ENCODE data around the gene PPA1.

PPA1 gene

DNA sequence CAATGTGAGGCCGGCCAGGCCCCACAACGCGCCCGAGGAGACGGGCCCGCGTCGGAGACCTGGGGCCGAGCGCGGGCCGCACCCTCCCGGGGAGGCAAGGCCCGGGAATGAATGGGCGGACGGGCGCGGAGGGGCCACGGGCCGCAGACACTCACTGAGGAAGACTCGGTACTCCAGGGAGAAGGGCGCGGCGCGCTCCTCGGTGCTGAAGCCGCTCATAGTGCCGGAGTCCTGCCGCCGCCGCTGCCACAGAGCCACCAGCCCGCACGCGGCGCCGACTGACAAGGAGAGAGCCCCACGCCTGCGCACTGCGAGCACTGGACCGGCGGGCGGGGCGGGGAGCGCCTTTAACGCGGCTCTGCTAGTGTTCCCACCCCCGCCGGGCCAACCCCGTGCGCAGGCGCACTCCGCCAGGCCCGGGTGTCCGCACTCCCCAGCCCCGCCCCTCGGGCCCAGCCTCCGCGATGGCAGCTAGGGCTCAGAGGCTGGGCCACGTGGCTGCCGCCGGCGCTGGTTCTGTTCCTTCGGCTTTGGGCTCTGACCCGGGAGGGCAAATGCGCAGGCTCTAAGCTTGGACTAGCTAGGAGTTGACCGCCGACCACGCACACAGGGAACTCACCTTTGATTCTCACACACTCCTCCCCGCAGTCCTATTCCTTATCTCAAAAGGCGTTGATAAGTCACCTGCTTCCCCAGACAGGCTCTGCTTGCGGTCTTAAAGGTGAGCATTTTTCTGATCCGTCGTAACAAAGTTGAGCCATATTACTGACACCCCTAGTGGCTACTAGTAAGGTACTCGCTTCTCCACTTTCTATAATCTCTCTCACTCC, at the start of gene PPA1:
Gene PPA1, minus strand, starts transcription at position 321 of the 830 bp plus-strand sequence. Its CDS starts 102 bp downstream, at position 219.
- Mint-ChIP-seq H3K27ac (peak within 1 kb of the TSS; percentile 95), H3K4me1 (peaks cover 3% of the 10 kb centered on the region), H3K27me3 (no peaks in the 10 kb centered on the region), H3K36me3 (no peaks in the 10 kb centered on the region), H3K9me3 (no peaks in the 10 kb centered on the region), H3K4me3 (peak within 1 kb of the TSS; percentile 95)
- ATAC-seq (ENCODE audit: low read depth): peak; percentile 93
- DNase-seq (ENCODE audit: low spot score in 2 of 2): peak; percentile 98 to 100

- ATAC-seq (ENCODE audit: low read depth): no peak
- Mint-ChIP-seq H3K4me1 (peaks cover 2% of the 10 kb centered on the region), H3K27ac (no peak overlapping the region), H3K4me3 (no peak overlapping the region), H3K9me3 (no peaks in the 10 kb centered on the region), H3K27me3 (peaks cover 22% of the 10 kb centered on the region), H3K36me3 (no peaks in the 10 kb centered on the region)
- no peak for DNase-seq (ENCODE audit: low spot score in 2 of 2)
Observed at GRCh38 chr10:70281609-70282008, 48.4 kb upstream of the PPA1 start.

DNA sequence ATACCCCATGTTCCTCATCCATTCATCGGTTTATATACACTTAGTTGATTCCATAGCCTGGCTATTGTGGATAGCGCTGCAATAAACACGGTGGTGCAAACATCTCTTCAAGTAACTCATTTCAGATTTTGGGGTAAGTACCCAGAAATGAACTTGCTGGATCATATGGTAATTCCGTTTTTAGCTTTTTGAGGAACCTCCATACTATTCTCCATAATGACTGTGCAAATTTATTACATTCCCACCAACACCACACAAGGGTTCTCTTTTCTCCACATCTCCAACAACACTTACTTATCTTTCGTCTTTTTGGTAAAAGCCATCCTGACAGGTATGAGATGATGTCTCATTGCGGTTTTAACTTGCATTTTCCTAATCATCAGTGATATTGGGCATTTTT, 46.9 kb upstream of the PPA1 start:
- H3K36me3 Mint-ChIP-seq: no peaks in the 10 kb centered on the region
- no peak overlapping the region for H3K27ac Mint-ChIP-seq
- H3K4me1 Mint-ChIP-seq: peaks cover 2% of the 10 kb centered on the region
- DNase-seq (ENCODE audit: low spot score in 2 of 2): no peak
- peaks cover 13% of the 10 kb centered on the region for H3K27me3 Mint-ChIP-seq
- no peaks in the 10 kb centered on the region for H3K9me3 Mint-ChIP-seq
- no peak for ATAC-seq (ENCODE audit: low read depth)
- H3K4me3 Mint-ChIP-seq: no peak overlapping the region

- no peak for ATAC-seq (ENCODE audit: low read depth)
- H3K4me3 Mint-ChIP-seq: no peak overlapping the region
- H3K36me3 Mint-ChIP-seq: no peaks in the 10 kb centered on the region
- no peak for DNase-seq (ENCODE audit: low spot score in 2 of 2)
- no peaks in the 10 kb centered on the region for H3K27me3 Mint-ChIP-seq
- no peak overlapping the region for H3K27ac Mint-ChIP-seq
- no peaks in the 10 kb centered on the region for H3K9me3 Mint-ChIP-seq
- H3K4me1 Mint-ChIP-seq: peaks cover 5% of the 10 kb centered on the region
Observed at GRCh38 chr10:70277396-70278030, 44.3 kb upstream of the PPA1 start.

DNA sequence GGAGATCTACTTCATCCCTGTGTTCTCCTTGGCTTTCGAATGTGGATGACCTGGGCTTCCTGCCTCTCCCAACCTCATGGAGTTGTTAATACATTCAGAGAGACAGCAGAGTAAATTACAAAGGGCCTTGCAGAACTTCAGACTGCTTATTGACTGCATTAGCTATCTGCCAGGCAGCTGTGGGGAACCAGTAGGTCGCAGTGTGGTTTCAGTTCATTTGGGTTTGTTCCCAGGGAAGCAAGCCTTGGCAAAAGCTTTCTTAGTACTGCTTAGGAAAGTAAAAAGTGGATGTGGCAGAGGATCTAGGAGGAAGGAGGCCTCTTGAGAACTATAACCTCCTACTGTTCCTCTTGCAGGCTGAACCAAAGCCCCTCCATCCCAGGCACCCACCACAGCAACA, 41.4 kb upstream of the PPA1 start:
- H3K27ac Mint-ChIP-seq: peak overlapping the region; percentile 35
- H3K36me3 Mint-ChIP-seq: no peaks in the 10 kb centered on the region
- peaks cover 6% of the 10 kb centered on the region for H3K4me1 Mint-ChIP-seq
- ATAC-seq (ENCODE audit: low read depth) (no peak), DNase-seq (ENCODE audit: low spot score in 2 of 2) (no peak)
- H3K4me3 Mint-ChIP-seq: no peak overlapping the region
- no peaks in the 10 kb centered on the region for H3K9me3 Mint-ChIP-seq
- H3K27me3 Mint-ChIP-seq: peaks cover 3% of the 10 kb centered on the region

DNA sequence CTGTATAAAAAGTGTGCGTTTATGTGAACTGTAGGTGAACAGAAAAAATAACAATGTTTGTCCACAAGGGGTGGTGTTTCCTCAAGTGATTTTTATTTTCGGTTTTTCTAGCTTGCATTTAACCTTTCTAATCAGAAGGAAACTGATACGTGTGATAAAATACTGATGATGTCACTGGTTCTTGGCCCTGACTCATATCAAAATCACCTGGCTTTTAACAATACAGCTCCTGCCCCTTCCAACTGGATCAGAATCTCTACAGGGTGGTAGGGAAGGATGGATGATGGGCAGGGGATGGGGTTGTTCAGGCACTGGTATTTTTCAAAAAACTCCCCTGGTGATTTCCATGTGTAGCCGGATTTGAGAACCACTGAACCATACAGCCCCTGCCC, 39.7 kb upstream of the PPA1 start:
- peaks cover 6% of the 10 kb centered on the region for H3K4me1 Mint-ChIP-seq
- H3K27me3 Mint-ChIP-seq: peaks cover 4% of the 10 kb centered on the region
- ATAC-seq (ENCODE audit: low read depth): peak; percentile 89
- peak overlapping the region; percentile 5 for H3K4me3 Mint-ChIP-seq
- peak in 1 of 2 donors; percentile 9 for DNase-seq (ENCODE audit: low spot score in 2 of 2)
- no peak overlapping the region for H3K27ac Mint-ChIP-seq
- no peaks in the 10 kb centered on the region for H3K9me3 Mint-ChIP-seq
- no peaks in the 10 kb centered on the region for H3K36me3 Mint-ChIP-seq

DNA sequence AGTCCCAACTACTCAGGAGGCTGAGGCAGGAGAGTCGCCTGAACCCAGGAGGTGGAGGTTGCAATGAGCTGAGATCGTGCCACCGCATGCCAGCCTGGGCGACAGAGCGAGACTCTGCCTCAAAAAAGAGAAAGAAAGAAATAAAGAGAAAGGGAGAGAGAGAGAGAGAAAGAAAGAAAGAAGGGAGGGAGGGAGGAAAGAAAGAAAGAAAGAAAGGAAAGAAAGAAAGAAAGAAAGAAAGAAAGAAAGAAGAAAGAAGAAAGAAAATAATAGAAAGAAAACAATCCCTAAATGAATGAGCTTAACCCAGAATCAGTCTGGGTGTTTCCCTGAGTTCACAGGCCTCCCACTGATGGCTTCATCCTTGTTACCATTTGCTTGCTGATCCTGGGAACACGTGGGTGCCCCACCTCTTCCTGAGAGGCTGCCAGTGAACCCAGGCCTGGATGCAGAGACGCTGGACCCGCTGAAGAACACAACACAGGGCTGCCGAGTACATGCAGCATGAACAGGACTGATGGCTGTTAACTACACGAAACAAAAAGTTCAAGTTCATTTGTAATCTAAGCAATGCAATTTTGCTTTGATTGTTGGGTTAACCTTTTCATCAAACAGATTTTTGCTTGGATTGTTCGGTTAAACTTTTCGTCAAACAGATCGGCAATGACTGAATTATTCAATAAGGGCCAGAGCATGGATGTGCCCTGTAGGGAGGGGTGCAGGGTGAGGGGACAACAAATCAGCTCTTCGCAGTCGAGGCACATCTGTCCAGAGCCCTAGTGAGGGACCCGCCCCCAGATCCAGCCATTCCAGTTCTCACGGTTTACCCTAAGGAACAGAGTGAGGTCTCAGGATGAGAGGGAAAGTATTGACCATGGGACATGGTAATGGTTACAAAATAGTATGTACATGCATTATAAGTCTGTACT, 39.0 kb upstream of the PPA1 start:
- no peak for DNase-seq (ENCODE audit: low spot score in 2 of 2)
- Mint-ChIP-seq H3K4me1 (peaks cover 6% of the 10 kb centered on the region), H3K4me3 (no peak overlapping the region), H3K27ac (no peak overlapping the region), H3K36me3 (no peaks in the 10 kb centered on the region), H3K9me3 (no peaks in the 10 kb centered on the region), H3K27me3 (peaks cover 4% of the 10 kb centered on the region)
- ATAC-seq (ENCODE audit: low read depth): peak; percentile 5

- ATAC-seq (ENCODE audit: low read depth): no peak
- Mint-ChIP-seq H3K4me3 (no peak overlapping the region), H3K9me3 (no peaks in the 10 kb centered on the region), H3K4me1 (peaks cover 6% of the 10 kb centered on the region), H3K27ac (no peak overlapping the region), H3K36me3 (no peaks in the 10 kb centered on the region), H3K27me3 (peaks cover 7% of the 10 kb centered on the region)
- DNase-seq (ENCODE audit: low spot score in 2 of 2): no peak
Observed at GRCh38 chr10:70270952-70271351, 37.7 kb upstream of the PPA1 start.

DNA sequence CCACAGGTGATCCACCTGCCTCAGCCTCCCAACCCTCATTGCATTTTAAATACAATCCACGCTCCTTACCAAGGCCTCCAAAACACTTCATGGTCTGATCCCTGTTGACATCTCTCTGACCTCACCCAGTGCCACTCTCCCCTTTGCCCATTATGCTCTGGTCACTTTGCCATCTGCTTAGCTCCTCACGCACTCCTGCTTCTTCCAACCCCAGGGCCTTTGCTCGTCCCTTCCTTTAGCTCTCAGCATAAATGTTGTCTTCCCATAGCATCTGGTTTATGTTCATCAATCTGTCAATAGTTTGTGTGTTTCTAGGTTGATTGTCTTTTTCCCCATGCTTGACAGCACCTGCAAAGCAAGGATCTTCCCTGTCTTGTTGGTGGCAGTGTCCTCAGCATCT, 36.5 kb upstream of the PPA1 start:
- Mint-ChIP-seq H3K27ac (no peak overlapping the region), H3K36me3 (no peaks in the 10 kb centered on the region), H3K4me1 (peaks cover 6% of the 10 kb centered on the region), H3K27me3 (peaks cover 9% of the 10 kb centered on the region), H3K9me3 (no peaks in the 10 kb centered on the region), H3K4me3 (no peak overlapping the region)
- DNase-seq (ENCODE audit: low spot score in 2 of 2) (no peak), ATAC-seq (ENCODE audit: low read depth) (no peak)

DNA sequence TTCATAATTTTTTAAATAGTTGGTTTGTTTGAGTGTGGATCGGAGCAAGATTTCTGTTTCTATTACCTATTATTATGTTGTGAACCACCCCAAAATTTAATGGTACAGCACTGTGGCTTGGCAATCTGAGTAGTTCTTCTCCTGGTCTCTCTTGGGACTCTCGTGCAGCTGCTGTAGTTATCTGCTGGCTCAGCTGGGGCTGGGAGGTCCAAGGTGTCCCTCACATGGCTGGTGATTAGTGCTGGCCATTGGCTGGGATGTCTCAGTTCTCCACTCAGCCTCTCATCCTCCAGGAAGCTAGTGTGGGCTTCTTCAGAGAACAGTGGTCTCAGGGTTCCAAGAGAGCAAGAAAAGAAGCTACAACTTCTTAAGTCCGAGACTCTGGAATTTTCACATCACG, 35.1 kb upstream of the PPA1 start:
- Mint-ChIP-seq H3K27ac (no peak overlapping the region), H3K4me3 (no peak overlapping the region), H3K9me3 (no peaks in the 10 kb centered on the region), H3K36me3 (no peaks in the 10 kb centered on the region), H3K4me1 (peaks cover 6% of the 10 kb centered on the region), H3K27me3 (peaks cover 12% of the 10 kb centered on the region)
- DNase-seq (ENCODE audit: low spot score in 2 of 2) (no peak), ATAC-seq (ENCODE audit: low read depth) (no peak)

DNA sequence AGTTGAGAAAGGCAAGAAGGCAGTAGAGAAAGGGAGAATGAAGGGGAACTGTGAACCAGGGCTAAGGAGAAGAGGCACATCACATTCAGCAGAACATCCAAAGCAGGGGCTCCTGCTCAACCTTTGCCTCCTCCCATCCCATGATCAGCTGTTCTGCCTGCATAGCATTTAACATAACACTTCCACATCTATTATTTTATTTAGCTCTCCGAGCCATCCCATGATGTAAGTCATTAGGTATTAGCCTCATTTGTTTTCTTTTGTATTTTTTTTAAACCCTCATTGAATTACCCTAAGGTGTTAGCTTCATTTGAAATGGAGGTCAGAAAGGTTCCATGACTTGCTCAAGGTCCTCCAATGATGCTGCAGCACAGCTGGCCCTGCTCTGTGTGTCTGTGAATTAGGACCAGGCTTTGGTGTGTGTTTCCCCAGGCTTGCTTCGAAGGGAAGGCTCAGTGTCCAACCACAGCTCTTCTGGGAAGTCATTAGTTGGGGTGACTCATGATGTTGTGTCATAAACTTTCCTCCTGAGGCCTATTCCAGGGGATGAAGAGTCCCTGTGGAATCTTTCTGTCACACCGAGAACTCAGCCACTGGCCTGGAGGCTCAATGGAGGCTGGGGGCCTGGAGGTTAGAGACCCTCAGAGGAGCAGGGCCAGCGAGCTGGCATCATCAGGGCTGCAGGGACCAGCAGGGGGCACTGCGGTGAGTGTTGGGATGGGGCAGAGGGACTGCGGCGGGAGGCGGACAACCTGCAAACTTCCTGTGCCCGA, 34.1 kb upstream of the PPA1 start:
- H3K27ac Mint-ChIP-seq: no peak overlapping the region
- peaks cover 1% of the 10 kb centered on the region for H3K9me3 Mint-ChIP-seq
- no peak for ATAC-seq (ENCODE audit: low read depth)
- DNase-seq (ENCODE audit: low spot score in 2 of 2): no peak
- peaks cover 13% of the 10 kb centered on the region for H3K27me3 Mint-ChIP-seq
- no peaks in the 10 kb centered on the region for H3K36me3 Mint-ChIP-seq
- H3K4me3 Mint-ChIP-seq: no peak overlapping the region
- no peaks in the 10 kb centered on the region for H3K4me1 Mint-ChIP-seq

DNA sequence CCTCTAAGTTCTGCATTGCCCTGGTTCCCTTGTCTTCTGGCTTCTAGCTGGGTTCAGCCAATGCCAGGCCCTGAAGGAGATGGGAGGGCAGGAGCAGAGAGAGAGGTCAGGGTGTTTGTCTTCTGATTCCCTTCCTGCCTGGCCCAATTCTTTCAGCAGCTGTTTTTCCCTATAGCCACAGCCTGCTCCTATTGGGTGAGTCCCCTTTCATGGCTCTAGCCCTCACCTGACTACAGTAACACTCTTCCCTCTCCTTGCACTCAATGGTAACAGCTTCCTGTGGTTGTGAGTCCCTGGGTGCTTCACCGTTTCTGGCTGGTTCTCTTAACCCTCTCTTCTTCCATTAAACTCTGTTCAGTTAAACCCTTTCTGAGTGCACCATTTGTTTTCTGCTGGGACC, 33.5 kb upstream of the PPA1 start:
- DNase-seq (ENCODE audit: low spot score in 2 of 2): no peak
- Mint-ChIP-seq H3K4me3 (no peak overlapping the region), H3K27ac (no peak overlapping the region), H3K4me1 (no peaks in the 10 kb centered on the region), H3K36me3 (no peaks in the 10 kb centered on the region), H3K9me3 (peaks cover 2% of the 10 kb centered on the region), H3K27me3 (peaks cover 13% of the 10 kb centered on the region)
- no peak for ATAC-seq (ENCODE audit: low read depth)

DNA sequence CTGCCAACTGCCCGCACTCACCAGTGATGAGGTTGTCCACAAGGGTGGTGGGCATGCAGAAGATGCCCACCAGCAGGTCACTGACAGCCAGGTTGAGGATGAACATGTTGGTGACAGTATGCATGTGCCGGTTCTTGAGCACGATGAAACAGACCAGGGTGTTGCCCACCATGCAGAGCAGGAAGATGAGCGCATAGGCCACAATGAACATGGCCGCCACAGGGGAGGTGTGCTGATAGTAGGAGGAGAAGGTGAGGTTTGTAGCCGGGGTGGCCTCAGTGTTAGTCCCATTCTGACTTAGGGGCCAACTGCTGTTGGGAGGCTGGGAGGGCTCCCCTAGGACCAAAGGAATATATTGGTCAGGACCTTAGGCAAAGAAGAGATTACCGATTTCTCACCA, 32.8 kb upstream of the PPA1 start:
- H3K27ac Mint-ChIP-seq: no peak overlapping the region
- ATAC-seq (ENCODE audit: low read depth) (no peak), DNase-seq (ENCODE audit: low spot score in 2 of 2) (no peak)
- peaks cover 4% of the 10 kb centered on the region for H3K9me3 Mint-ChIP-seq
- peaks cover 2% of the 10 kb centered on the region for H3K36me3 Mint-ChIP-seq
- no peaks in the 10 kb centered on the region for H3K4me1 Mint-ChIP-seq
- peaks cover 15% of the 10 kb centered on the region for H3K27me3 Mint-ChIP-seq
- no peak overlapping the region for H3K4me3 Mint-ChIP-seq
